Measurements from ENCODE around the gene BMPR1B. TPM values are rescaled to one million over a fixed set of nuclear protein-coding genes. Genes with fewer than 3 reads are reported as not detected.

BMPR1B gene
- total and polyA plus RNA-seq, 2 of the 4 experiments (the other 2 are of a cell fraction): 0.24 to 0.90 TPM

DNA sequence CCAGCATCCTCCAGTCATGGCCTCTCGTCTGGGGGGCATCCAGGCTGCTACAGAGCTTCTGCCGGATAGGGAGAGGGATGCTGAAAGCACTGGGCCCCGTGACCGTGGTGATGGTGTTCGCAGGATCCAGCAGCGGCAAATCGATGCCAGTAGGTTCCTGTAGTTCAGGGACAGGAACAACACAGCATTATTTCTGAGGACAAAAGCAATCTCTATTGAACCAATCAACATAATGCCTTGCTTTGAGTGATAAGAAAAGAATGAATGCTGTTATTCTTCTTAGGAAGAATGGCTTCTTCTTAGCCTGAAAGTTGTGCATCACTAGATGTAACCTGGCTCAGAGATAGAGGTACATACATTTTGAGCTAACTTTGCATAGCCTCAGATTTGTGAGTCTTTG, 412.4 kb downstream of the BMPR1B start:
- POLR2A ChIA-PET (ENCODE audit: unreplicated experiment): no interaction called here
- no peak for ATAC-seq (ENCODE audit: low read depth)
- H3K27ac ChIP-seq (ENCODE audit: insufficient read depth, low read length): no peak overlapping the region

More for the DNA sequence above, 412.4 kb downstream of the BMPR1B start:
- Histone ChIP-seq H3K9me3 (ENCODE audit: control insufficient read depth, insufficient read depth, low read length) (no peaks in the 10 kb centered on the region), H2BK120ac (ENCODE audit: low read depth, low read length) (no peak overlapping the region), H3K4me2 (ENCODE audit: low read depth, low read length) (no peak overlapping the region), H3K14ac (replicated peaks; ENCODE audit: low read depth, low read length) (no peak overlapping the region), H4K91ac (ENCODE audit: insufficient read depth, low read depth, low read length) (no peak overlapping the region), H3K4me1 (ENCODE audit: control insufficient read depth, insufficient read depth, low read length) (no peaks in the 10 kb centered on the region), H3K18ac (ENCODE audit: low read depth, low read length) (no peak overlapping the region), H4K5ac (ENCODE audit: low read depth, low read length) (no peak overlapping the region), H3K56ac (ENCODE audit: extremely low read depth, insufficient read depth, low read length) (no peak overlapping the region), H4K20me1 (ENCODE audit: insufficient read depth, low read length) (no peaks in the 10 kb centered on the region), H2BK5ac (ENCODE audit: low read depth, low read length, poor library complexity, severe bottlenecking) (no peak overlapping the region), H2AFZ (replicated peaks; ENCODE audit: low read length, poor library complexity) (no peak overlapping the region), H2BK15ac (ENCODE audit: low read depth, low read length) (no peak overlapping the region), H3K79me1 (ENCODE audit: low read depth in 1 of 2, low read length in 2 of 2) (no peaks in the 10 kb centered on the region), H3K9me1 (ENCODE audit: insufficient read depth, low read length) (no peaks in the 10 kb centered on the region), H2BK20ac (ENCODE audit: low read depth, low read length) (no peak overlapping the region), H3K27me3 (ENCODE audit: control insufficient read depth, insufficient read depth, low read length) (no peaks in the 10 kb centered on the region), H3K9ac (ENCODE audit: low read depth, low read length) (no peak overlapping the region), H3K23ac (ENCODE audit: low read depth, low read length) (no peak overlapping the region), H3K4ac (ENCODE audit: low read depth, low read length) (no peak overlapping the region), H4K8ac (ENCODE audit: low read depth in 2 of 2, low read length in 2 of 2) (no peak overlapping the region), H2AK9ac (replicated peaks; ENCODE audit: low read depth, low read length, poor library complexity) (no peak overlapping the region), H2AK5ac (ENCODE audit: low read depth, low read length) (no peak overlapping the region), H3K36me3 (ENCODE audit: control insufficient read depth, insufficient read depth, low read length) (no peaks in the 10 kb centered on the region), H3K4me3 (ENCODE audit: insufficient read depth, low read depth, low read length) (no peak overlapping the region)
- 20% methylated on average over 1 of the region's 7 CpGs; no CpG with 5 or more reads in 1 of the 2 experiments for WGBS, 2 experiments (ENCODE audit: extremely low coverage in 2 of 2, insufficient read length in 1 of 2)
- intact Hi-C loops (cut with micrococcal nuclease) (no loop called here), in situ Hi-C loops (cut with MboI; ENCODE audit: low sequenced_read_pairs) (no loop called here), dilution Hi-C loops (cut with HindIII; ENCODE audit: low sequenced_read_pairs, unreplicated experiment) (no loop called here)
- TF ChIP-seq MXI1 (IDR thresholded peaks at IDR 0.05; ENCODE audit: borderline replicate concordance, low read depth, low read length) (no peak), NFE2L2 (IDR thresholded peaks at IDR 0.05; ENCODE audit: low read depth, low read length) (no peak), FOS (IDR thresholded peaks at IDR 0.05; ENCODE audit: low read depth, low read length) (no peak), CHD1 (IDR thresholded peaks at IDR 0.05; ENCODE audit: low read depth, low read length) (no peak), SMC3 (IDR thresholded peaks at IDR 0.05; ENCODE audit: low read depth, low read length) (no peak), RCOR1 (IDR thresholded peaks at IDR 0.05; ENCODE audit: insufficient replicate concordance, low read length) (no peak), POLR2A (IDR thresholded peaks at IDR 0.05; ENCODE audit: low read depth, low read length) (no peak), MAZ (IDR thresholded peaks at IDR 0.05; ENCODE audit: borderline replicate concordance, low read depth, low read length) (no peak), MAFK (IDR thresholded peaks at IDR 0.05; ENCODE audit: low read depth, low read length) (no peak), CEBPB (IDR thresholded peaks at IDR 0.05; ENCODE audit: low read depth, low read length) (no peak), RFX5 (IDR thresholded peaks at IDR 0.05; ENCODE audit: low read depth, low read length) (no peak), BHLHE40 (IDR thresholded peaks at IDR 0.05; ENCODE audit: low read depth, low read length) (no peak), RAD21 (IDR thresholded peaks at IDR 0.05; ENCODE audit: low read length) (no peak)
- TF ChIP-seq, protein P1, sequence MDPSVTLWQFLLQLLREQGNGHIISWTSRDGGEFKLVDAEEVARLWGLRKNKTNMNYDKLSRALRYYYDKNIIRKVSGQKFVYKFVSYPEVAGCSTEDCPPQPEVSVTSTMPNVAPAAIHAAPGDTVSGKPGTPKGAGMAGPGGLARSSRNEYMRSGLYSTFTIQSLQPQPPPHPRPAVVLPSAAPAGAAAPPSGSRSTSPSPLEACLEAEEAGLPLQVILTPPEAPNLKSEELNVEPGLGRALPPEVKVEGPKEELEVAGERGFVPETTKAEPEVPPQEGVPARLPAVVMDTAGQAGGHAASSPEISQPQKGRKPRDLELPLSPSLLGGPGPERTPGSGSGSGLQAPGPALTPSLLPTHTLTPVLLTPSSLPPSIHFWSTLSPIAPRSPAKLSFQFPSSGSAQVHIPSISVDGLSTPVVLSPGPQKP (IDR thresholded peaks at IDR 0.05; ENCODE audit: borderline replicate concordance, low read depth, low read length): no peak
- TF ChIP-seq, protein P2, sequence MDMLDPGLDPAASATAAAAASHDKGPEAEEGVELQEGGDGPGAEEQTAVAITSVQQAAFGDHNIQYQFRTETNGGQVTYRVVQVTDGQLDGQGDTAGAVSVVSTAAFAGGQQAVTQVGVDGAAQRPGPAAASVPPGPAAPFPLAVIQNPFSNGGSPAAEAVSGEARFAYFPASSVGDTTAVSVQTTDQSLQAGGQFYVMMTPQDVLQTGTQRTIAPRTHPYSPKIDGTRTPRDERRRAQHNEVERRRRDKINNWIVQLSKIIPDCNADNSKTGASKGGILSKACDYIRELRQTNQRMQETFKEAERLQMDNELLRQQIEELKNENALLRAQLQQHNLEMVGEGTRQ (IDR thresholded peaks at IDR 0.05; ENCODE audit: low read depth, low read length): no peak
- TF ChIP-seq, protein P3, sequence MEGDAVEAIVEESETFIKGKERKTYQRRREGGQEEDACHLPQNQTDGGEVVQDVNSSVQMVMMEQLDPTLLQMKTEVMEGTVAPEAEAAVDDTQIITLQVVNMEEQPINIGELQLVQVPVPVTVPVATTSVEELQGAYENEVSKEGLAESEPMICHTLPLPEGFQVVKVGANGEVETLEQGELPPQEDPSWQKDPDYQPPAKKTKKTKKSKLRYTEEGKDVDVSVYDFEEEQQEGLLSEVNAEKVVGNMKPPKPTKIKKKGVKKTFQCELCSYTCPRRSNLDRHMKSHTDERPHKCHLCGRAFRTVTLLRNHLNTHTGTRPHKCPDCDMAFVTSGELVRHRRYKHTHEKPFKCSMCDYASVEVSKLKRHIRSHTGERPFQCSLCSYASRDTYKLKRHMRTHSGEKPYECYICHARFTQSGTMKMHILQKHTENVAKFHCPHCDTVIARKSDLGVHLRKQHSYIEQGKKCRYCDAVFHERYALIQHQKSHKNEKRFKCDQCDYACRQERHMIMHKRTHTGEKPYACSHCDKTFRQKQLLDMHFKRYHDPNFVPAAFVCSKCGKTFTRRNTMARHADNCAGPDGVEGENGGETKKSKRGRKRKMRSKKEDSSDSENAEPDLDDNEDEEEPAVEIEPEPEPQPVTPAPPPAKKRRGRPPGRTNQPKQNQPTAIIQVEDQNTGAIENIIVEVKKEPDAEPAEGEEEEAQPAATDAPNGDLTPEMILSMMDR (conservative IDR thresholded peaks at IDR 0.05; ENCODE audit: low read depth, low read length): no peak
- CTCF ChIA-PET: no interaction called here
- no peak for DNase-seq
- no TSS peak for BruUV-seq (replicated peaks)

Measured in IMR-90 (cell line).